GM21723 (cell line): Measurements from ENCODE around the gene SAP130.

Experiments
- ATAC-seq: cut with Tn5 transposase; IDR thresholded peaks from one replicate; pipeline ENCODE4 v1.9.1; 2021; ENCODE audit warnings: mild to moderate bottlenecking, moderate library complexity; ENCODE audit not compliant: unreplicated experiment

The SAP130 gene

DNA sequence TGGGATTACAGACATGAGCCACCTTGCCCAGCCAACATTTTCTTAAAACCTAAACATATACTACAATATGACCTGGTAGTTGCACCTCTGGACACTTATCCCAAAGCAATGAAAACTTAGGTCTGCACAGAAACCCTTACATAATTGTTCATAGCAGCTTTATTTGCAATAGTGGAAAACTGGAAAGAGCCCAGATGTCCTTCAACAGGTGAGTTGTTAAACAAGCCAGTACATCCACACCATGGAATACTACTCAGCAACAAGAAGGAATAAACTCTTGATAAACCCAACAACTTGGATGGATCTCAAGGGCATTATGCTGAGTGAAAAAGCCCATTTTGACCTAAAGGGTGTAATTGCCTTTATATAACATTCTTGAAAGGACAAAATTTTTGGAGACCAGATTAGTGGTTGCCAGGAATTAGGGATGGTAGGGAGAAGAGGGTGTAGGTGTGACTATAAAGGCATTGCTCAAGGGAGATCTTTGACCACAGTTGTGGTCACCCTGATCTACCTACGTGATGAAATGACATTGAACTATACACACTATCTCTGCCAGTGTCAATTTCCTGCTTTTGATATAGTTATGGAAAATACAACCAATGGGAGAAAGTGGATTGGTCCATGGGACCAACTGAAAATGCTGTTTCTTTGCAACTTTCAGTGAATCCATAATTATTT, 130.2 kb downstream of the SAP130 start:
- ATAC-seq: no peak

DNA sequence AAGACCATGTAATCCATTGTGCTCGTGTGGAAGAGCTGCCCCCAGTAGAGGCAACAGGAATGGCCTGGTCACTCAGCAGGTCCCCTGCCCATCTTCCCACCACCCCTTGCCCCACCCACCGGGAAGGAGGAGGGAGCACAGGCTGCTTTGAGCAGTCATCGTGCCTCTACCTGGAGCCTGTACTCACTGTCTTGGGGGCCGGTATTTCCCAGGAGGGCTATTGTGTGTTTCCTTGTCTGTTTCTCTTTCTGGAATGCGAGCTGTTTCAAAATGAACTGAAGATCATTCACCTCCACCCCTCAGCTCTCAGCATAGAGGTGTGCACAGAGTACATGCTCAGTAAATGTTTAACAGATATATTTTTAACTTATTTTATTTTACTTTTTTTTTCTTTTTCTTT, 134.4 kb downstream of the SAP130 start:
- no peak for ATAC-seq

GRCh38 chr2:127893033-127893432, 134.8 kb downstream of the SAP130 start:
- no peak for ATAC-seq

- ATAC-seq: no peak
These were observed 136.0 kb downstream of the SAP130 start for GRCh38 chr2:127891811-127892210.
